Panc1 (cell line): ENCODE measurements around the gene HLA-G. TPM values are rescaled to one million over a fixed set of nuclear protein-coding genes. Genes with fewer than 3 reads are reported as not detected.
A peak's percentile ranks its signal among the peaks of the same experiment; 100 is the strongest.

Experiments
- ATAC-seq: fragments of 200-7000 bp; cut with Tn5 transposase; 2 replicates; pipeline ENCODE4 v1.9.1; 2020; ENCODE audit warnings: mild to moderate bottlenecking, moderate library complexity
- BruUV-seq: library from RNA; stranded (reverse); fragments of 400-500 nt; replicated peaks from 2 replicates; lab custom pipeline; 2021; lab: Mats Ljungman, UMichigan
- CTCF ChIA-PET: fragments of 300-600 bp; sonication (Branson Sonifier 250); formaldehyde crosslinking; loops from one replicate; lab custom pipeline; 2022; ENCODE audit warnings: antibody characterized with exemption; lab: Charles Lee
- POLR2A ChIA-PET: fragments of 300-600 bp; sonication (Branson Sonifier 250); formaldehyde crosslinking; loops from one replicate; lab custom pipeline; 2022; ENCODE audit warnings: antibody characterized with exemption; lab: Charles Lee
- DNase-seq: peaks from one replicate; pipeline ENCODE4 v3.0.0-alpha.2; 2010; ENCODE audit warnings: low read depth, low spot score
- H3K27ac ChIP-seq: 2 replicates; pipeline ENCODE4 v1.5.1; 2011; ENCODE audit warnings: mild to moderate bottlenecking, low read length, inconsistent platforms
- H3K27me3 ChIP-seq: fragments of 200-500 bp; sonication (Bioruptor generic); 2 replicates; pipeline ENCODE4 v1.6.0; 2014; ENCODE audit warnings: low read length, inconsistent platforms; ENCODE audit not compliant: control insufficient read depth, insufficient read depth
- H3K36me3 ChIP-seq: fragments of 200-500 bp; sonication (Bioruptor generic); 2 replicates; pipeline ENCODE4 v1.5.1; 2014; ENCODE audit warnings: inconsistent platforms, mild to moderate bottlenecking, low read length, moderate library complexity; ENCODE audit not compliant: control insufficient read depth, insufficient read depth
- H3K4me1 ChIP-seq: 2 replicates; pipeline ENCODE4 v1.5.1; 2011; ENCODE audit warnings: inconsistent platforms, mild to moderate bottlenecking, low read length, moderate library complexity; ENCODE audit not compliant: control insufficient read depth, insufficient read depth
- H3K4me3 ChIP-seq, 2 experiments: 2 replicates each; pipeline ENCODE4 v1.5.1; 2011 to 2012; ENCODE audit warnings: low read depth in 2 of 2, low read length in 2 of 2, mild to moderate bottlenecking in 2 of 2, inconsistent platforms in 1 of 2, moderate library complexity in 1 of 2
- H3K9me3 ChIP-seq: fragments of 200-500 bp; sonication (Bioruptor generic); 2 replicates; pipeline ENCODE4 v1.5.1; 2014; ENCODE audit warnings: low read depth, mild to moderate bottlenecking, inconsistent platforms, low read length, moderate library complexity; ENCODE audit not compliant: control insufficient read depth, insufficient read depth
- CTCF ChIP-seq: fragments of 450-650 bp; IDR thresholded peaks from 2 replicates; pipeline ENCODE4 v1.5.1; 2017; ENCODE audit warnings: mild to moderate bottlenecking
- POLR2AphosphoS5 ChIP-seq: IDR thresholded peaks from 2 replicates; pipeline ENCODE4 v1.6.1; 2012; ENCODE audit warnings: mild to moderate bottlenecking, low read depth, low read length, moderate library complexity
- REST ChIP-seq, 2 experiments: IDR thresholded peaks; 2 replicates each; pipeline ENCODE4 v1.6.1; 2011 to 2012; ENCODE audit warnings: low read depth in 2 of 2, control low read depth in 1 of 2, low read length in 1 of 2, mild to moderate bottlenecking in 1 of 2, moderate library complexity in 1 of 2; ENCODE audit not compliant: insufficient read depth in 1 of 2
- SIN3A ChIP-seq: IDR thresholded peaks from 2 replicates; pipeline ENCODE4 v1.6.1; 2012; ENCODE audit warnings: low read depth, mild to moderate bottlenecking, low read length, moderate library complexity, borderline replicate concordance; ENCODE audit not compliant: insufficient read depth
- TCF7L2 ChIP-seq: IDR thresholded peaks from 2 replicates; pipeline ENCODE4 v1.6.1; 2011; ENCODE audit warnings: mild to moderate bottlenecking, low read depth, low read length, inconsistent platforms
- in situ Hi-C: cut with HindIII; loops from 2 replicates; pipeline ENCODE4 v1.10.0; 2016; ENCODE audit warnings: low sequenced_read_pairs, low pct_unique_long_range_greater_than_20kb
- intact Hi-C: fragments of 100-400 bp; cut with micrococcal nuclease; formaldehyde crosslinking; loops from one replicate; pipeline ENCODE4 v1.10.0; 2022; ENCODE audit not compliant: unreplicated experiment
- total RNA-seq: library from RNA; stranded (reverse); gene quantifications from one replicate; pipeline ENCODE4 v1.2.1, GENCODE V29; 2021; ENCODE audit not compliant: unreplicated experiment

The HLA-G gene
- total RNA-seq, 1 experiment from 2014 or later, result 0.62 TPM

GRCh38 chr6:29851190-29851589 is 23.6 kb downstream of the HLA-G start:
- ChIA-PET POLR2A (no interaction called here), CTCF (no interaction called here)
- intact Hi-C loops, result no loop called here
- TF ChIP-seq TCF7L2, result no peak
- Histone ChIP-seq H3K4me1 (no peaks in the 10 kb centered on the region; the same call in 1 of the 2 replicates), H3K27ac (no peak overlapping the region), H3K9me3 (no peaks in the 10 kb centered on the region; the same call in 1 of the 2 replicates), H3K27me3 (peaks cover 2% of the 10 kb centered on the region; the same call in 1 of the 2 replicates), H3K4me3 (no peak overlapping the region), H3K36me3 (no peaks in the 10 kb centered on the region)
- DNase-seq (no peak), ATAC-seq (no peak)
- no TSS peak for BruUV-seq
- in situ Hi-C loops, result no loop called here

- Histone ChIP-seq H3K27me3 (no peaks in the 10 kb centered on the region), H3K9me3 (no peaks in the 10 kb centered on the region), H3K36me3 (no peaks in the 10 kb centered on the region), H3K4me3 (no peak overlapping the region), H3K4me1 (no peaks in the 10 kb centered on the region; the same call in 1 of the 2 replicates), H3K27ac (no peak overlapping the region)
- BruUV-seq, result no TSS peak
- ATAC-seq (no peak), DNase-seq (no peak)
- in situ Hi-C loops, result no loop called here
- intact Hi-C loops, result no loop called here
- CTCF ChIA-PET, result interaction anchor here (0.7 kb wide), 1 partner anchor 12 kb away, joined by 3 read pairs; no protein-coding TSS in a partner anchor
- POLR2A ChIA-PET, result no interaction called here
- TF ChIP-seq CTCF (peak; percentile 19), REST (IDR thresholded peaks at IDR 0.05; ENCODE audit: insufficient read depth in 1 of 2, low read depth in 2 of 2, low read length in 1 of 2) (no peak)
Measured at GRCh38 chr6:29853245-29853644, 25.6 kb downstream of the HLA-G start.

GRCh38 chr6:29858006-29858405 is 30.4 kb downstream of the HLA-G start:
- intact Hi-C loops (no loop called here), in situ Hi-C loops (no loop called here)
- Histone ChIP-seq H3K36me3 (no peaks in the 10 kb centered on the region), H3K27ac (no peak overlapping the region), H3K4me3 (no peak overlapping the region), H3K4me1 (no peaks in the 10 kb centered on the region), H3K9me3 (no peaks in the 10 kb centered on the region), H3K27me3 (no peaks in the 10 kb centered on the region)
- TF ChIP-seq SIN3A, result no peak
- TF ChIP-seq REST (IDR thresholded peaks at IDR 0.05; ENCODE audit: insufficient read depth in 1 of 2, low read depth in 2 of 2, low read length in 1 of 2), result no peak
- no peak for TF ChIP-seq CTCF
- no peak for TF ChIP-seq TCF7L2
- no peak for TF ChIP-seq POLR2AphosphoS5
- POLR2A ChIA-PET, result no interaction called here
- DNase-seq (no peak), ATAC-seq (no peak)
- no TSS peak for BruUV-seq
- CTCF ChIA-PET, result no interaction called here
